ENCODE data around the gene ISCA2. TPM values are rescaled to one million over a fixed set of nuclear protein-coding genes. Genes with fewer than 3 reads are reported as not detected.
"Not testable (repeated sequence)": the region's sequence is repeated elsewhere in the genome, so short reads cannot be mapped to it uniquely, and the experiment has no call there.

Gene ISCA2, protein sequence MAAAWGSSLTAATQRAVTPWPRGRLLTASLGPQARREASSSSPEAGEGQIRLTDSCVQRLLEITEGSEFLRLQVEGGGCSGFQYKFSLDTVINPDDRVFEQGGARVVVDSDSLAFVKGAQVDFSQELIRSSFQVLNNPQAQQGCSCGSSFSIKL
- 41.6 and 50.3 TPM in 2 replicates for total RNA-seq

DNA sequence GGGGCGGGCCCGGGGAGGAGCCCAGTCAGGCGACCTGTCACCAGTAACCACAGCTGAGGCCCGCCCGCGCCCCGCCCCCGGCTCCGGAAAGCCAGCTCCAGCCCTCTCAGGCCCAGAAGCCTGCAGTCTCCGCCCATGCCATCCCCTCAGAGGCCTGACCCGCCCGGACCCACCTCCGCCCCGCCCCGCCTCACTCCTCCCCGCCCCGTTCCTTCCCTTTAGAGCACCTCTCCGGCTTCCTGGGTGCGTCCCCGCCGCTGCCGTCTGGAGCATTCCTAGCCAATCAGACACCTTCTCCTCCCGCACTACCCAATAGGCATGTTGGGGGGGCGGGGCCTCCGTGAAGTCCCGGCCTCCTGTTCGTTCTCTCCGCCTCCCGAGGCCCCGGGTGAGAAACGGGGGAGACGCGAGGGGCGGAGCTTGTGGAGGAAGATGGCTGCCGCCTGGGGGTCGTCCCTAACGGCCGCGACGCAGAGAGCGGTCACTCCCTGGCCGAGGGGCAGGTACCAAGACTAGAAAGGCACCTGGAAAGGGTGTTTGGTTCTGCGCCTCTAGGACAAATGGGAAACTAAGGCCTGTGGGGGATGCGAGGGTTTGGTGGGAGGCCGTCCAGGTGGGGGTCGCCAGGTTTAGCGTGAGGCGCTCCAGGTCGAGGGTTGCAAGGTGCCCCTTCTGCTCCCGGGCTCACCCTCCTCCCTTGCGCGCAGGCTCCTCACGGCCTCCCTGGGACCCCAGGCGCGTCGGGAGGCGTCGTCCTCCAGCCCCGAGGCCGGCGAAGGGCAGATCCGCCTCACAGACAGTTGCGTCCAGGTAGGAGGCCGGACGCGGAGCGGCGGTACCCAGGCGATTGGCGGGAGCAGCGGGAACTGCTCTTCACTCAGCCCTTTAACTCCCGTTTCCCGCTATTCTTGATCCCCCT is at the start of gene ISCA2:
Gene ISCA2, plus strand, starts transcription at position 423 of the 919 bp plus-strand sequence. Its CDS starts 10 bp downstream, at position 433.
- DNase-seq (ENCODE audit: low read depth), result peak; percentile 74
- peak within 1 kb of the TSS; percentile 98 for H3K4me3 ChIP-seq (ENCODE audit: low read depth, low read length)
- TF ChIP-seq, protein P1, sequence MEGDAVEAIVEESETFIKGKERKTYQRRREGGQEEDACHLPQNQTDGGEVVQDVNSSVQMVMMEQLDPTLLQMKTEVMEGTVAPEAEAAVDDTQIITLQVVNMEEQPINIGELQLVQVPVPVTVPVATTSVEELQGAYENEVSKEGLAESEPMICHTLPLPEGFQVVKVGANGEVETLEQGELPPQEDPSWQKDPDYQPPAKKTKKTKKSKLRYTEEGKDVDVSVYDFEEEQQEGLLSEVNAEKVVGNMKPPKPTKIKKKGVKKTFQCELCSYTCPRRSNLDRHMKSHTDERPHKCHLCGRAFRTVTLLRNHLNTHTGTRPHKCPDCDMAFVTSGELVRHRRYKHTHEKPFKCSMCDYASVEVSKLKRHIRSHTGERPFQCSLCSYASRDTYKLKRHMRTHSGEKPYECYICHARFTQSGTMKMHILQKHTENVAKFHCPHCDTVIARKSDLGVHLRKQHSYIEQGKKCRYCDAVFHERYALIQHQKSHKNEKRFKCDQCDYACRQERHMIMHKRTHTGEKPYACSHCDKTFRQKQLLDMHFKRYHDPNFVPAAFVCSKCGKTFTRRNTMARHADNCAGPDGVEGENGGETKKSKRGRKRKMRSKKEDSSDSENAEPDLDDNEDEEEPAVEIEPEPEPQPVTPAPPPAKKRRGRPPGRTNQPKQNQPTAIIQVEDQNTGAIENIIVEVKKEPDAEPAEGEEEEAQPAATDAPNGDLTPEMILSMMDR (conservative IDR thresholded peaks at IDR 0.05; ENCODE audit: low read depth, low read length), result no peak

DNA sequence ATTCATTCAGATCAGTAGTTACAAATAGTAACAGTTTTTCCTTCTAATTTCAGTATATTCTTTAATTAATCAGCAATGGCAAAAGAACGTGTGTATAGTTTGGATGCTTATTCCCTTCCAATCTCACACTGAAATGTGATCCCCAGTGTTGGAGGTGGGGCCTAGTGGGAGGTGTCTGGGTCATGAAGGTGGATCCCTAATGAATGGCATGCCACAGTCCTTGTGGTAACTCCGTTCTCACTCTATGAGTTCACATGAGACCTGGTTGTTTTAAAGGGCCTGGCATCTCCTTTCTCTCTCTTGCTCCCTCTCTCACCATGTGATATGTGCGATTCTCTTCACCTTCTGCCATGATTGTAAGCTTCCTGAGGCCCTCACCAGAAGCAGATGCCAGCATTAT is 48.7 kb upstream of the ISCA2 start:
- TF ChIP-seq, protein P1 (conservative IDR thresholded peaks at IDR 0.05; ENCODE audit: low read depth, low read length), result no peak
- no peak for DNase-seq (ENCODE audit: low read depth)
- H3K4me3 ChIP-seq (ENCODE audit: low read depth, low read length), result no peak overlapping the region

DNA sequence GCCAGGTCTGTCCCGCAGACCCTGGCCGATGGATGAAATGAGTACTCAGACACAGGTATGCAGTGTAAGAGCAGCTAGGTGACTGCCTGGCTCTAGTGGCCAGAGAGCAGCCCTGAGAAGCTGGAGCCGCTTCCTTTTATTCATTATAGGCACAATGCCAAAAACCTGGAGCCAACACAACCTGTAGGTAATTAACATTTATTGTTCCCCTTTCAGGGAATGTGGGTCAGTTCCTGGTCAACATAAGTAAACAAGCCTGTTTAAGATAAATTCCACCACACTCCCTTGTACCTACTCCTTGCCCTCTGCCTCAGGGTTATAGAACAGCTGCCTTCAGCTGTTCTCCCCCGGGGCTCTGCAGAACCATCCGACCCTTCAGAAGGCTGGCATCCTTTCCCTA is 39.2 kb upstream of the ISCA2 start:
- not testable (repeated sequence) for H3K4me3 ChIP-seq (ENCODE audit: low read depth, low read length); DNase-seq (ENCODE audit: low read depth)

DNA sequence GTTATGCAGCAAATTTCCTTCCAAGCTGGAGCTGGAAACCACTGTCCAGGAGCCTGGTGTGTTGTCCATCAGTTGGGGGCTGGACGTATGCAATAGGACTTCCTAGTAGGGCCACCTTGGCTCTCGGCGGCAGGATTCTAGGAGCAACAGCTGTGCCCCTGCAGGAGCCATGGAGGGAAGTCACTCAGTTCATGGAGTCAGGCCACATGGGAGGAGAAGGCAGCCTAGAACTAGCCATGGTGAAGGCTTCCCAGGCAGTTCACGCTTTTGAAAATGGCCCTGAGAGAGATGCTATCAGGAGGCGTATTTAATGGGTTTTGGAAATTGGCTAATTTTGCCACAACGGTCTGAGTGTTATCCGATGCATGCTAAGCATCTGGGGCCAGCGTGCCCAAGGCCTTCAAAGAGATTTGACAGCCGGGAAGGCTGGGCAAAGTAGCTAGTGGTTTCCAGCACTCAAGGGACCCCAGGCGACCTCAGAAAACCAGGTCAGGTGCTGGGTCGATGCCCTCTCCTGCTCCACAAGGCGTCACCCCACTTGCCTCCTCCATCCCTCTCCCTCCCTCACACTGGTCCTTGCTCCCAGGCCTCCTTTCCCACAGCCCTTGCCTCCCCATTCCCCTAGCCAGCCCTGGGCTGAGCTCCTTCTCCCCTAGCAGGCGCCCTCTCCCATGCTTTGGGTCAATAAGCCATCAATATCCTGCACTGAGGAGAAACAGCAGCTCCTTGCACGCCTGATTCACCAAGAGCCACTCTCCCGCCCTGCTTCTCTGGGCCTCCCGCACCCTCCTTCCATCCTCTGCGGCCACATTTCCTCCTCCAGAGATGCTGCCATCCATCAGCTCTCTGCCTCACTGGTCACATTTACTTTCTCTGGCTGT is 36.6 kb upstream of the ISCA2 start:
- no peak overlapping the region for H3K4me3 ChIP-seq (ENCODE audit: low read depth, low read length)
- TF ChIP-seq, protein P1 (conservative IDR thresholded peaks at IDR 0.05; ENCODE audit: low read depth, low read length), result no peak
- no peak for DNase-seq (ENCODE audit: low read depth)

DNA sequence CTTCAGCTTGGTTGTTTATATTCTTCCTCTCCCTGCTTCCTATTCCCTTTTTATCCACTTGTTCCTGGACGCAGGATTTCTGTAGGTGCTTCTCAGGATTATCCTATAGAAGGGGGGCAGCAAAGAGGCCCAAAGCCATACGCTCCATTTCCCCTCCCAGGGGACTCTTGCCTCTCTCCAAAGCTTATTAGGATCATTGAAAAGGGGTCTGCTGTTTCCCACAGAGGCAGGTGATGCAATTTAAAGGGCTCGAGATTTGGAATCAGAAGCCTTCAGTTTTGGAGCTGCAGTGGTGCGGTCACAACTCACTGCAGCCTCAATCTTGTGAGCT is 36.0 kb upstream of the ISCA2 start:
- TF ChIP-seq, protein P1 (conservative IDR thresholded peaks at IDR 0.05; ENCODE audit: low read depth, low read length), result no peak
- DNase-seq (ENCODE audit: low read depth), result no peak

DNA sequence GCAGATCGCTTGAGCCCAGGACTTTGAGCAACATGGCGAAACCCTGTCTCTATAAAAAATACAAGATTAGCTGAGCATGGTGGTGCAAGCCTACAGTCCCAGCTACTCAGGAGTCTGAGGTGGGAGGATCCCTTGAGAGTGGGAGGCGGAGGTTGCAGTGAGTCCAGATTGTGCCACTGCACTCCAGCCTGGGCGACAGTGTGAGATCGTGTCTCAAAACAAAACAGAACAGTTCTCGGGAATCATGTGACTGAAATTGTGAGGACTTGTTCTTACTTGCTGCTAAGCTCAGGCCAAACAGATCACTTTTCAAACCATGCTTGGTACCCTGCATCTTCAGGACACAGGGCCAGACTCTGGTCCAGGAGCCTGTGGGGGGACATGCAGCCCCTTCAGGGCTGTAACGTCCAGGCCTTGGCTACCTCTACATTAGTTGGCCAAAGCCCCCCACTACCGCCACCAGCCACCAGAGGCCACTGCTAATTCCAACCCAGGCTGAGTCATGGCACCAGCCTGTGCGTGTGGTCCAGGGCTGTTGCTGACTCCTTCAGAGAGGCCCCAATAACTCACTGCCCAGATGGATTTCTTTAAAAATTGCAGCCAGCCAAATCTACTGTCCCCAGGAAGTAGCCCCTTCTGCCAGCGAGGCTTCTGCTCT is 34.1 kb upstream of the ISCA2 start:
- TF ChIP-seq, protein P1 (conservative IDR thresholded peaks at IDR 0.05; ENCODE audit: low read depth, low read length), result peak; percentile 61
- no peak overlapping the region for H3K4me3 ChIP-seq (ENCODE audit: low read depth, low read length)
- no peak for DNase-seq (ENCODE audit: low read depth)

More for the DNA sequence above, 36.0 kb upstream of the ISCA2 start:
- H3K4me3 ChIP-seq (ENCODE audit: low read depth, low read length), result no peak overlapping the region
